Kidney epithelial cell (primary cell): ENCODE data around the gene EIF4H. TPM values are rescaled to one million over a fixed set of nuclear protein-coding genes. Genes with fewer than 3 reads are reported as not detected.
"Not testable (repeated sequence)": the region's sequence is repeated elsewhere in the genome, so short reads cannot be mapped to it uniquely, and the experiment has no call there.

Experiments
- DNase-seq: peaks from one replicate; pipeline ENCODE4 v3.0.0-alpha.2; 2010; ENCODE audit warnings: low read depth
- H3K27me3 ChIP-seq: 2 replicates; pipeline ENCODE4 v1.6.0; 2011; ENCODE audit warnings: low read length; ENCODE audit not compliant: control insufficient read depth, insufficient read depth
- H3K36me3 ChIP-seq: 2 replicates; pipeline ENCODE4 v1.5.1; 2011; ENCODE audit warnings: low read length; ENCODE audit not compliant: control insufficient read depth, insufficient read depth
- H3K4me3 ChIP-seq: 2 replicates; pipeline ENCODE4 v1.5.1; 2011; ENCODE audit warnings: low read depth, mild to moderate bottlenecking, control low read depth, low read length
- total RNA-seq: library from RNA; depleted of rRNA; stranded (reverse); fragments of >200 nt; gene quantifications from 2 replicates; pipeline ENCODE4 v1.2.3, GENCODE V29; 2015
- TF ChIP-seq, protein P1 (sequence below): IDR thresholded peaks from 2 replicates; pipeline ENCODE4 v1.5.1; 2011; ENCODE audit warnings: mild to moderate bottlenecking, moderate library complexity, low read length, control low read depth, inconsistent platforms; ENCODE audit not compliant: insufficient read depth, poor library complexity, severe bottlenecking

The EIF4H gene
- total RNA-seq, 1 donor from 2014 or later, result 307 TPM

DNA sequence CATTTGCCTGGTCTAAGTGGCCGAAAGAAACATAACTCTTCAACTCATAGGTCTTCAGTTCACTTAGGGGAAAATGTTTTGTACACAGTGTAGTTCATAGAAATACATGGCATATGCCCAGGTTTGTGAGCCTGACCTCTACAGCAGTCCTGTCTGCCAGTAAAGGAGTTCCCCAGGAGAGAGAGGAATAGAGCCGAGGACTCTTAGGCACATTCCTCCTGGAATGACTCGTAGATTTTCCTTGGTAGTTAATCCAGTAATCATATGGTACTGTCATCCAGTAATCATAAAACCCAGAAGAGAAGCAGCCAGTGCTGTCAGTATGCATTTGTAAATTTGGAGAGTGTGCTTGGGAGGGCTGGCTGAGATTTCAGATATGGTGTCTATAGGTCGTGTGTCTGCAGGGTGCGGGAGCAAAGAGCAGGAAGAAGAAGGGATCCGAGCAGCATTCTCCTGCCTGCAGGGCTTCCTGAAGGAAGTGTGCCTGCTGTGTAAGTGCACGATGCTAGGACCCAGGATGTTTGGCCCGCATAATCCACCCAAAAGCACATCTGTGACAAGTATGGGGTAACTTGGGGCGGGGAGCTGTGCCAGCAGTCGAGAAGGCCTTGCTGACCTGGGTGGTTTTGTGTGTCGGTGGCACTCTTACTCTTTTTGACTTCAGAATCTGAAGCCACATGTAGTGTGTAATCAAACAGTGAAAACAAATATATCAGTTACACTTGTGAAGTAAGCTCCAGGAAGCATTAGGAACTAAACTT, 13.9 kb downstream of the EIF4H start:
- no peak for DNase-seq
- TF ChIP-seq, protein P1, sequence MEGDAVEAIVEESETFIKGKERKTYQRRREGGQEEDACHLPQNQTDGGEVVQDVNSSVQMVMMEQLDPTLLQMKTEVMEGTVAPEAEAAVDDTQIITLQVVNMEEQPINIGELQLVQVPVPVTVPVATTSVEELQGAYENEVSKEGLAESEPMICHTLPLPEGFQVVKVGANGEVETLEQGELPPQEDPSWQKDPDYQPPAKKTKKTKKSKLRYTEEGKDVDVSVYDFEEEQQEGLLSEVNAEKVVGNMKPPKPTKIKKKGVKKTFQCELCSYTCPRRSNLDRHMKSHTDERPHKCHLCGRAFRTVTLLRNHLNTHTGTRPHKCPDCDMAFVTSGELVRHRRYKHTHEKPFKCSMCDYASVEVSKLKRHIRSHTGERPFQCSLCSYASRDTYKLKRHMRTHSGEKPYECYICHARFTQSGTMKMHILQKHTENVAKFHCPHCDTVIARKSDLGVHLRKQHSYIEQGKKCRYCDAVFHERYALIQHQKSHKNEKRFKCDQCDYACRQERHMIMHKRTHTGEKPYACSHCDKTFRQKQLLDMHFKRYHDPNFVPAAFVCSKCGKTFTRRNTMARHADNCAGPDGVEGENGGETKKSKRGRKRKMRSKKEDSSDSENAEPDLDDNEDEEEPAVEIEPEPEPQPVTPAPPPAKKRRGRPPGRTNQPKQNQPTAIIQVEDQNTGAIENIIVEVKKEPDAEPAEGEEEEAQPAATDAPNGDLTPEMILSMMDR, result no peak
- no peaks in the 10 kb centered on the region for H3K27me3 ChIP-seq
- peaks cover 2% of the 10 kb centered on the region for H3K36me3 ChIP-seq
- H3K4me3 ChIP-seq, result no peak overlapping the region

DNA sequence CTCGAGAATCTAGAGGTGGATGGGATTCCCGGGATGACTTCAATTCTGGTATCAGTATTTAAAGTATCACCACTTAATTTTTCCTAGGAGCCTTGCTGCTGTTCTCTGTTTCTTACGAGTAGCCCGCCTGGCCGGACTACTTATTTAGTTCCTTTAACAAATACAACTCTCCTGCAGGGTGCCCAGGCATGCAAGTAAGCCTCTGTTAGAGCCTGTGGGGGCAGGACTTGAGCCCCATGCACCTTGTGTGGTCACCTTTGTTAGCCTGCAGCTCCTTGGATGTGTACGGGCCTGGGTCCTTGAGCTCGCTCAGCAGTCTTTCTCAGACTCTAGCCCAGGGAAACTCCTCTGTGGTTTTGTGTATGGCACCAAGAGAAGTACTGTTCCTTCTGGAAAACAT, 16.1 kb downstream of the EIF4H start:
- Histone ChIP-seq H3K36me3 (peaks cover 5% of the 10 kb centered on the region), H3K4me3 (no peak overlapping the region), H3K27me3 (no peaks in the 10 kb centered on the region)
- DNase-seq, result no peak
- TF ChIP-seq, protein P1, result no peak

DNA sequence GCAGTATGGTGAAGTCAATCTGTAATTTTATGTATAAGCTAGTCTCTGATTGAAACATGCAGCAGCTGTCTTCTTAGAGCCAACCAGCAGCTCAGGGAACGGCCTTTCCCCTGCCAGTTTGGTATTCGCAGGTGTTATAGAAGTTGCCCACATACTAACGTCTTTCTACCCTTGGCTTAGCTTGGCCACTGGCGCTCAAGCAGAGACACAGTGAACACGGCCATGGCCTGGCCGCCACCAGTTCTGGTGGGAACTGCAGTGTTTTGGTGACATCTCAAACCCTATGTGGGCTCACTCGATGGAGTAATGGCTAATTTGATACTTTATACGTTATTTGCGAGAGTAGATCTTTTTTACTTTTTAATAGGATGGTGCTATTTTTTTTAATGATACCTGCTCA, 17.1 kb downstream of the EIF4H start:
- H3K4me3 ChIP-seq, result no peak overlapping the region
- no peaks in the 10 kb centered on the region for H3K27me3 ChIP-seq
- TF ChIP-seq, protein P1, result no peak
- DNase-seq, result no peak
- peaks cover 5% of the 10 kb centered on the region for H3K36me3 ChIP-seq

DNA sequence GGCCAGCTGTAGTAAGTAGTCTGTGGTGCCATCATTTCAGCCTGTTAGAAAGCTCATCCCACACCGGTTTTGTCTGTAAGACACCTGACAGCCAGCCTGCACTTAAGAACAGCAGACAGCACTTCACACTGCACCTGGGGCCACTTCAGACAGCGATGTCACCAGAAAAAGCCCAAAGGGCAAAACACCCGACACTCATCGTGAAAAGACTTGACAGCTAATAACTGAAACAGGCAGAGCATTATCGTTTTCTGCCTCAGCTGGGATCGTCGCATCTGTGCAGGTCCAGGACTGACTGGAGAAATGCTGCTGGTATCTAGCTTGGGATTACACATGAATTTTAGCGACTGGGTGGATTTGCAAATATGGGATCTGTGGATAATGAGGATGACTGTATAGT, 18.9 kb downstream of the EIF4H start:
- DNase-seq, result no peak
- Histone ChIP-seq H3K36me3 (peaks cover 5% of the 10 kb centered on the region), H3K4me3 (no peak overlapping the region), H3K27me3 (no peaks in the 10 kb centered on the region)
- TF ChIP-seq, protein P1, result no peak

DNA sequence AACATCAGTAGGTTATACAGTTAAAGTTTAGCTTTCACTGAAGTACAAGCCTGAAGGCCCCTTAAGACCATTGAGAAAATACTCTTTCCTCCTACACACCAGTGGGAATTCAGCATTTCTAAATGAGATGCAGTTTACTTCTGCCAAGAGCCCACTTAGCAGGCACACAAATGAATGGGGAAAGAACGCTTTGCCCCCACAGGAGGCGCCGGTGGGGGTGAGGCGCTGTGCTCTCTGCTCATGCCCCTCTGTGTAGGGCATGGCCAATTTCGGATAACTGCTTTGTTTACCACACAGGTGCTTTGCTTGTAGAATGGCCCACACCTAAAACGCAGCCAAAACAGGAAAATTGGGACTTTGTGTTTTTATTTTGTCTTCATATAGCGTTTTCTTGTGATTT, 19.8 kb downstream of the EIF4H start:
- Histone ChIP-seq H3K4me3 (no peak overlapping the region), H3K27me3 (no peaks in the 10 kb centered on the region), H3K36me3 (peaks cover 5% of the 10 kb centered on the region)
- DNase-seq, result no peak
- TF ChIP-seq, protein P1, result no peak

DNA sequence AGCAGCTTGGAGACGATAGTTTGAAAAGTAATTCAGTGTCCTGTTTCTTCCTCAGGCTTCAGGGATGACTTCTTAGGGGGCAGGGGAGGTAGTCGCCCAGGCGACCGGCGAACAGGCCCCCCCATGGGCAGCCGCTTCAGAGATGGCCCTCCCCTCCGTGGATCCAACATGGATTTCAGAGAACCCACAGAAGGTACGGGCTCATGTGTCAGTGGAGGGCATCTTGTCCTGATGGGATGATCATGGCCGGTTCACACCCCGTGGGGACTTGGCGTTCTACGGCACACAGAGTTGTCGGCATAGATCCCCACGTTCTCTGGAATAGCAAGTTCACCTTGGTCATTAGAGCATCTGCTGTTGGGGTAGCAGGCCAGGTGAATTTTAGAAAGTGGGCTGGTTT, 20.5 kb downstream of the EIF4H start:
- no peak for DNase-seq
- no peak overlapping the region for H3K4me3 ChIP-seq
- TF ChIP-seq, protein P1, result no peak
- H3K36me3 ChIP-seq, result peaks cover 5% of the 10 kb centered on the region
- H3K27me3 ChIP-seq, result no peaks in the 10 kb centered on the region

DNA sequence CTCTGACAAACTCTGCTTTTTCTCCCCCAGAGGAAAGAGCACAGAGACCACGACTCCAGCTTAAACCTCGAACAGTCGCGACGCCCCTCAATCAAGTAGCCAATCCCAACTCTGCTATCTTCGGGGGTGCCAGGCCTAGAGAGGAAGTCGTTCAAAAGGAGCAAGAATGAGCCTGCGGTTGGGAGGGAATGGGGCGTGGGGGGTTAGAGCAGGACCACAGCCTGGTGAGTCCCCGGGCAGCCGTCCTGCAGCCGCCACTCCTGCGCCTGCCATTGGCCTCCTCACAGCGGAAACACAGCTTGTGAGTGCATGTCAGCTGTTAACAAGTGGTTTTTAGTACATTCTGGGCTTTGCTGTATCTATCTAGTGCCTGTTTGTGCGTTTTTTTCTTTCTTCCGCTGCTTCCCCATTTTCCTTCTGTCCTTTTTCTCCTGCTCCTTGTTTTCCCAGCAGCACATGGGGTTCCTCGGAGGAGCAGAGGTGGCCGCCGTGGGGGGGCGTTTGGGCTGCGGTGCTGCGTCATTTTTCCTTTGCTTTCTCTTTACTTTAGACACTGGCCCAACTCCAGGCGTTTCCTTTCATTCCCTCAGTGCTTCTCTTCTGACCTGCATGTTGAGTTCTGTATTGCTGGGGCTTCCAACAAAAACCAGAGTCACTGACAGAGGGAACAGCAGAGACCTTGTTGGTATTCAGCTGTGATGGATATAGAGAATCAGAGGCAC, 21.1 kb downstream of the EIF4H start:
- not testable (repeated sequence) for H3K4me3 ChIP-seq, H3K27me3 ChIP-seq, H3K36me3 ChIP-seq, DNase-seq

DNA sequence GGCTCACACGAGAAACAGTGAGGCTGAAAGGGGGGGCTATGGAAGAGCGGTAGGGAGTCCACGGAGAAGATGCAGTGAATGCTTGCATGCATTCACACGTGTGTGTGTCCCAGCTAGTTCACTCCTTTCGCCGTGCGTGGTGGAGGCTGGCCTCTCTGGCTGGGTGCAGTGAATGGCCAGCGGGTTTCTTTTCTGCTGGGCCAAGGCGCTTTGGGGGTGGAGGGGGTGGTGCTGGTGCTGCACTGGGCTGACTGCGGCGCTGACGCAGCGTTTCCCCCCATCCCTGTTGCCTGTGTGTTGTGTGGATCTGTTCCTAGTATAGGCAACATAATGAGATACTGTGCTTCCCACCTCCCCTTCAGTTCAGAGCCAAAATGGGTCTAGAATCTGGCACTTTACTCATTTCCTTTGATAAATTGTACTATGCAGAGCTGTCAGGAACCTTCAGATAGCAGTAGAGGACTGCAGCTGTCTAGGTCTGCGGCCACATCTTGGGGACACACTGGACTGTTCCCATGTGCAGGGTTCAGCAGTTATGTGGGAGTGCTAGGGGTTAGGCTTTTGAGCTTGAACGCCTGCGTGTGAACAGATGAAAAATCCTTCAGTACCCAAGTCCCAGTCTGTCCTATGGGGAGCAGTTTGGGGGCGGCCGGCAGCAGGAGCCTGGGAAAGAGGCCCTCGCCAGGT, 22.0 kb downstream of the EIF4H start:
- H3K36me3 ChIP-seq, H3K4me3 ChIP-seq, H3K27me3 ChIP-seq, DNase-seq: not testable (repeated sequence)
